Measurements from ENCODE around the gene NRK.

DNA sequence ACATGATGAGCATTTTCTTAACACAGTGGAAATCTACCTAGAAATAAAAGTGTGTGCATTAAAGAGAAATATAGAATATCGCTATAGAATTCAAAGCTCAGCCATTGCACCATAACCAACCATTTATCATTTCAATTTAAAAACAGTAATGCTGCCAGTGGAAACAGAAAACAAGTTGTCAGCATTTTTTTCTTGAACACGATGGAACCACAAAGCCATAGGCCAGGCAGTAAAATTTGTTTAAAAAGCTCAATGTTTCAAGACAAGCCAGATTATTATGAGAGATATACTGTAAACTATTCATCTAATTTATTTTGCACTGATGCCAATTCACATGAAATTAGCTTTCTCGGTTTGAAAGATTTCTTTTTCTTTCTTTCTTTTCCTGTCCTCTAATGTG, 46.7 kb upstream of the NRK start:
- no peak for TF ChIP-seq SMC3 (conservative IDR thresholded peaks at IDR 0.05; ENCODE audit: insufficient read depth, low read depth, low read length)
- TF ChIP-seq TAF1 (IDR thresholded peaks at IDR 0.05; ENCODE audit: control insufficient read depth, extremely low read depth, insufficient read depth, low read length, severe bottlenecking), result no peak
- TF ChIP-seq CEBPB (tag; IDR thresholded peaks at IDR 0.05), result no peak
- TF ChIP-seq, protein P1, sequence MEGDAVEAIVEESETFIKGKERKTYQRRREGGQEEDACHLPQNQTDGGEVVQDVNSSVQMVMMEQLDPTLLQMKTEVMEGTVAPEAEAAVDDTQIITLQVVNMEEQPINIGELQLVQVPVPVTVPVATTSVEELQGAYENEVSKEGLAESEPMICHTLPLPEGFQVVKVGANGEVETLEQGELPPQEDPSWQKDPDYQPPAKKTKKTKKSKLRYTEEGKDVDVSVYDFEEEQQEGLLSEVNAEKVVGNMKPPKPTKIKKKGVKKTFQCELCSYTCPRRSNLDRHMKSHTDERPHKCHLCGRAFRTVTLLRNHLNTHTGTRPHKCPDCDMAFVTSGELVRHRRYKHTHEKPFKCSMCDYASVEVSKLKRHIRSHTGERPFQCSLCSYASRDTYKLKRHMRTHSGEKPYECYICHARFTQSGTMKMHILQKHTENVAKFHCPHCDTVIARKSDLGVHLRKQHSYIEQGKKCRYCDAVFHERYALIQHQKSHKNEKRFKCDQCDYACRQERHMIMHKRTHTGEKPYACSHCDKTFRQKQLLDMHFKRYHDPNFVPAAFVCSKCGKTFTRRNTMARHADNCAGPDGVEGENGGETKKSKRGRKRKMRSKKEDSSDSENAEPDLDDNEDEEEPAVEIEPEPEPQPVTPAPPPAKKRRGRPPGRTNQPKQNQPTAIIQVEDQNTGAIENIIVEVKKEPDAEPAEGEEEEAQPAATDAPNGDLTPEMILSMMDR (IDR thresholded peaks at IDR 0.05 in 2 of 3, conservative IDR thresholded peaks at IDR 0.05 in 1 of 3; ENCODE audit: insufficient read depth in 2 of 3, low read depth in 1 of 3, low read length in 3 of 3), result no peak
- TF ChIP-seq MCM2 (IDR thresholded peaks at IDR 0.05; ENCODE audit: low read depth), result no peak
- no peak for TF ChIP-seq FOXK1 (CRISPR knock-in tag; IDR thresholded peaks at IDR 0.05; ENCODE audit: borderline replicate concordance)
- no peak for TF ChIP-seq SMARCB1 (IDR thresholded peaks at IDR 0.05; ENCODE audit: insufficient read length, low read depth)
- TF ChIP-seq, protein P2, sequence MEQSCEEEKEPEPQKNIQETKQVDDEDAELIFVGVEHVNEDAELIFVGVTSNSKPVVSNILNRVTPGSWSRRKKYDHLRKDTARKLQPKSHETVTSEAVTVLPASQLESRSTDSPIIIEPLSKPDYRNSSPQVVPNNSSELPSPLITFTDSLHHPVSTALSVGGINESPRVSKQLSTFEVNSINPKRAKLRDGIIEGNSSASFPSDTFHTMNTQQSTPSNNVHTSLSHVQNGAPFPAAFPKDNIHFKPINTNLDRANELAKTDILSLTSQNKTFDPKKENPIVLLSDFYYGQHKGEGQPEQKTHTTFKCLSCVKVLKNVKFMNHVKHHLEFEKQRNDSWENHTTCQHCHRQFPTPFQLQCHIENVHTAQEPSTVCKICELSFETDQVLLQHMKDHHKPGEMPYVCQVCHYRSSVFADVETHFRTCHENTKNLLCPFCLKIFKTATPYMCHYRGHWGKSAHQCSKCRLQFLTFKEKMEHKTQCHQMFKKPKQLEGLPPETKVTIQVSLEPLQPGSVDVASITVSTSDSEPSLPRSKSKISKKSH (CRISPR knock-in tag; IDR thresholded peaks at IDR 0.05), result no peak
- no peak for TF ChIP-seq PRMT5 (CRISPR knock-in tag; IDR thresholded peaks at IDR 0.05)
- no peak for TF ChIP-seq FOSL1 (tag; conservative IDR thresholded peaks at IDR 0.05)
- TF ChIP-seq, protein P3, sequence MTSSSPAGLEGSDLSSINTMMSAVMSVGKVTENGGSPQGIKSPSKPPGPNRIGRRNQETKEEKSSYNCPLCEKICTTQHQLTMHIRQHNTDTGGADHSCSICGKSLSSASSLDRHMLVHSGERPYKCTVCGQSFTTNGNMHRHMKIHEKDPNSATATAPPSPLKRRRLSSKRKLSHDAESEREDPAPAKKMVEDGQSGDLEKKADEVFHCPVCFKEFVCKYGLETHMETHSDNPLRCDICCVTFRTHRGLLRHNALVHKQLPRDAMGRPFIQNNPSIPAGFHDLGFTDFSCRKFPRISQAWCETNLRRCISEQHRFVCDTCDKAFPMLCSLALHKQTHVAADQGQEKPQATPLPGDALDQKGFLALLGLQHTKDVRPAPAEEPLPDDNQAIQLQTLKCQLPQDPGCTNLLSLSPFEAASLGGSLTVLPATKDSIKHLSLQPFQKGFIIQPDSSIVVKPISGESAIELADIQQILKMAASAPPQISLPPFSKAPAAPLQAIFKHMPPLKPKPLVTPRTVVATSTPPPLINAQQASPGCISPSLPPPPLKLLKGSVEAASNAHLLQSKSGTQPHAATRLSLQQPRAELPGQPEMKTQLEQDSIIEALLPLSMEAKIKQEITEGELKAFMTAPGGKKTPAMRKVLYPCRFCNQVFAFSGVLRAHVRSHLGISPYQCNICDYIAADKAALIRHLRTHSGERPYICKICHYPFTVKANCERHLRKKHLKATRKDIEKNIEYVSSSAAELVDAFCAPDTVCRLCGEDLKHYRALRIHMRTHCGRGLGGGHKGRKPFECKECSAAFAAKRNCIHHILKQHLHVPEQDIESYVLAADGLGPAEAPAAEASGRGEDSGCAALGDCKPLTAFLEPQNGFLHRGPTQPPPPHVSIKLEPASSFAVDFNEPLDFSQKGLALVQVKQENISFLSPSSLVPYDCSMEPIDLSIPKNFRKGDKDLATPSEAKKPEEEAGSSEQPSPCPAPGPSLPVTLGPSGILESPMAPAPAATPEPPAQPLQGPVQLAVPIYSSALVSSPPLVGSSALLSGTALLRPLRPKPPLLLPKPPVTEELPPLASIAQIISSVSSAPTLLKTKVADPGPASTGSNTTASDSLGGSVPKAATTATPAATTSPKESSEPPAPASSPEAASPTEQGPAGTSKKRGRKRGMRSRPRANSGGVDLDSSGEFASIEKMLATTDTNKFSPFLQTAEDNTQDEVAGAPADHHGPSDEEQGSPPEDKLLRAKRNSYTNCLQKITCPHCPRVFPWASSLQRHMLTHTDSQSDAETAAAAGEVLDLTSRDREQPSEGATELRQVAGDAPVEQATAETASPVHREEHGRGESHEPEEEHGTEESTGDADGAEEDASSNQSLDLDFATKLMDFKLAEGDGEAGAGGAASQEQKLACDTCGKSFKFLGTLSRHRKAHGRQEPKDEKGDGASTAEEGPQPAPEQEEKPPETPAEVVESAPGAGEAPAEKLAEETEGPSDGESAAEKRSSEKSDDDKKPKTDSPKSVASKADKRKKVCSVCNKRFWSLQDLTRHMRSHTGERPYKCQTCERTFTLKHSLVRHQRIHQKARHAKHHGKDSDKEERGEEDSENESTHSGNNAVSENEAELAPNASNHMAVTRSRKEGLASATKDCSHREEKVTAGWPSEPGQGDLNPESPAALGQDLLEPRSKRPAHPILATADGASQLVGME (CRISPR knock-in tag; IDR thresholded peaks at IDR 0.05), result no peak
- TF ChIP-seq HDGF (IDR thresholded peaks at IDR 0.05), result no peak
- TF ChIP-seq, protein P4, sequence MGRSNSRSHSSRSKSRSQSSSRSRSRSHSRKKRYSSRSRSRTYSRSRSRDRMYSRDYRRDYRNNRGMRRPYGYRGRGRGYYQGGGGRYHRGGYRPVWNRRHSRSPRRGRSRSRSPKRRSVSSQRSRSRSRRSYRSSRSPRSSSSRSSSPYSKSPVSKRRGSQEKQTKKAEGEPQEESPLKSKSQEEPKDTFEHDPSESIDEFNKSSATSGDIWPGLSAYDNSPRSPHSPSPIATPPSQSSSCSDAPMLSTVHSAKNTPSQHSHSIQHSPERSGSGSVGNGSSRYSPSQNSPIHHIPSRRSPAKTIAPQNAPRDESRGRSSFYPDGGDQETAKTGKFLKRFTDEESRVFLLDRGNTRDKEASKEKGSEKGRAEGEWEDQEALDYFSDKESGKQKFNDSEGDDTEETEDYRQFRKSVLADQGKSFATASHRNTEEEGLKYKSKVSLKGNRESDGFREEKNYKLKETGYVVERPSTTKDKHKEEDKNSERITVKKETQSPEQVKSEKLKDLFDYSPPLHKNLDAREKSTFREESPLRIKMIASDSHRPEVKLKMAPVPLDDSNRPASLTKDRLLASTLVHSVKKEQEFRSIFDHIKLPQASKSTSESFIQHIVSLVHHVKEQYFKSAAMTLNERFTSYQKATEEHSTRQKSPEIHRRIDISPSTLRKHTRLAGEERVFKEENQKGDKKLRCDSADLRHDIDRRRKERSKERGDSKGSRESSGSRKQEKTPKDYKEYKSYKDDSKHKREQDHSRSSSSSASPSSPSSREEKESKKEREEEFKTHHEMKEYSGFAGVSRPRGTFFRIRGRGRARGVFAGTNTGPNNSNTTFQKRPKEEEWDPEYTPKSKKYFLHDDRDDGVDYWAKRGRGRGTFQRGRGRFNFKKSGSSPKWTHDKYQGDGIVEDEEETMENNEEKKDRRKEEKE (IDR thresholded peaks at IDR 0.05; ENCODE audit: borderline replicate concordance in 1 of 2, control insufficient read depth in 1 of 2, low read depth in 2 of 2, low read length in 1 of 2), result no peak

All from K562 (cell line).